ENCODE results near the gene OARD1. TPM values are rescaled to one million over a fixed set of nuclear protein-coding genes. Genes with fewer than 3 reads are reported as not detected.

The OARD1 gene
- total RNA-seq, 4 donors from 2014 or later, result 8.6 to 30.0 (median 16.1) TPM

DNA sequence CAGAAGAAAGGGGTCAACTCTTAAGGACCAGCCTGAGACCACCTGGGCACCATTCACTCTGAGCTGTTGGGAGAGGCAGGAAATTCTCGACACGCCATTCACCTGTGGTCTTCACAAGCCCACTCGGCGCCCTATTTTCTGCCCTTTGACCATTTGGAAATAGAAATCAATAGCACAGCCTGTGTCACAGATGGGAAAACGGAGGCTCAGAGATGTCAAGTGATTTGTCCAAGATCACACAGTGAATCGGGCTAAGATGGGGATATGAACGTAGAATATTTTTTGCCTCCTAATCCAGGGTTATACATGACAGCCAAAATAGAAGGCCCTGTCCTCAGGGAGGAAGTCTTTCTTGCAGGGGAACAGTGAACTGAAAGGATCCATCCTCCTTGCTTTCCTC is 22.2 kb downstream of the OARD1 start:
- Histone ChIP-seq H3K4me3 (no peak overlapping the region), H3K27me3 (no peaks in the 10 kb centered on the region), H3K36me3 (no peaks in the 10 kb centered on the region), H3K4me1 (peaks cover 0 to 33% (median 10%) of the 10 kb centered on the region in 3 donors), H3K9me3 (no peaks in the 10 kb centered on the region), H3K27ac (no peak overlapping the region)
- no peak for DNase-seq
- intact Hi-C loops (cut with DNase I), result no loop called here
- no peak for TF ChIP-seq POLR2A (IDR thresholded peaks at IDR 0.05)
- TF ChIP-seq, protein P1, sequence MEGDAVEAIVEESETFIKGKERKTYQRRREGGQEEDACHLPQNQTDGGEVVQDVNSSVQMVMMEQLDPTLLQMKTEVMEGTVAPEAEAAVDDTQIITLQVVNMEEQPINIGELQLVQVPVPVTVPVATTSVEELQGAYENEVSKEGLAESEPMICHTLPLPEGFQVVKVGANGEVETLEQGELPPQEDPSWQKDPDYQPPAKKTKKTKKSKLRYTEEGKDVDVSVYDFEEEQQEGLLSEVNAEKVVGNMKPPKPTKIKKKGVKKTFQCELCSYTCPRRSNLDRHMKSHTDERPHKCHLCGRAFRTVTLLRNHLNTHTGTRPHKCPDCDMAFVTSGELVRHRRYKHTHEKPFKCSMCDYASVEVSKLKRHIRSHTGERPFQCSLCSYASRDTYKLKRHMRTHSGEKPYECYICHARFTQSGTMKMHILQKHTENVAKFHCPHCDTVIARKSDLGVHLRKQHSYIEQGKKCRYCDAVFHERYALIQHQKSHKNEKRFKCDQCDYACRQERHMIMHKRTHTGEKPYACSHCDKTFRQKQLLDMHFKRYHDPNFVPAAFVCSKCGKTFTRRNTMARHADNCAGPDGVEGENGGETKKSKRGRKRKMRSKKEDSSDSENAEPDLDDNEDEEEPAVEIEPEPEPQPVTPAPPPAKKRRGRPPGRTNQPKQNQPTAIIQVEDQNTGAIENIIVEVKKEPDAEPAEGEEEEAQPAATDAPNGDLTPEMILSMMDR (IDR thresholded peaks at IDR 0.05), result no peak
- 82 to 84% methylated on average over 5 to 7 of the region's 7 CpGs for WGBS, 2 donors

DNA sequence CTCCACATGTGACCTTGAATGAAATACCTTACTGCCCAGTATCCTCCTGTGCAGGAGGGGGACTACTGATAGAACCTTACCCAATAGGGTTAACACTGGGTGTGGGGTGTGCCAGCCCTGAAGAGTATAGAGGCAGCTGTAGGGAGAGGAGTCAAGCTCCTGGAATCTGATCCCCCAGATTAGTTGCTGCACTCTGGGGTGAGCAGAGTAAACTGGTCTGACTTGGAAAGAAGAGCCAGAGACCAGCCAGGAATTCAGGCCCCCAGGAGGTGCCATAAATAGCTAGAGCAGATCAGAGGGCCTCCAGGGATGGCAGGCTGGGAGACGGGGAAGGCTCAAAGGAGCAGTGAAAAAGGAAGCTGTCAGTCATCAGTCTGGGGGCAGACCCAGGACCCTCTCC is 22.6 kb downstream of the OARD1 start:
- TF ChIP-seq, protein P1 (IDR thresholded peaks at IDR 0.05), result no peak
- TF ChIP-seq POLR2A (IDR thresholded peaks at IDR 0.05), result no peak
- Histone ChIP-seq H3K27ac (no peak overlapping the region), H3K27me3 (no peaks in the 10 kb centered on the region), H3K36me3 (no peaks in the 10 kb centered on the region), H3K4me3 (no peak overlapping the region), H3K4me1 (peaks cover 0 to 33% (median 10%) of the 10 kb centered on the region in 3 donors), H3K9me3 (no peaks in the 10 kb centered on the region)
- no peak for DNase-seq
- WGBS, 2 donors, result 33 to 56% methylated on average over 1 of the region's 1 CpG
- intact Hi-C loops (cut with DNase I), result no loop called here

DNA sequence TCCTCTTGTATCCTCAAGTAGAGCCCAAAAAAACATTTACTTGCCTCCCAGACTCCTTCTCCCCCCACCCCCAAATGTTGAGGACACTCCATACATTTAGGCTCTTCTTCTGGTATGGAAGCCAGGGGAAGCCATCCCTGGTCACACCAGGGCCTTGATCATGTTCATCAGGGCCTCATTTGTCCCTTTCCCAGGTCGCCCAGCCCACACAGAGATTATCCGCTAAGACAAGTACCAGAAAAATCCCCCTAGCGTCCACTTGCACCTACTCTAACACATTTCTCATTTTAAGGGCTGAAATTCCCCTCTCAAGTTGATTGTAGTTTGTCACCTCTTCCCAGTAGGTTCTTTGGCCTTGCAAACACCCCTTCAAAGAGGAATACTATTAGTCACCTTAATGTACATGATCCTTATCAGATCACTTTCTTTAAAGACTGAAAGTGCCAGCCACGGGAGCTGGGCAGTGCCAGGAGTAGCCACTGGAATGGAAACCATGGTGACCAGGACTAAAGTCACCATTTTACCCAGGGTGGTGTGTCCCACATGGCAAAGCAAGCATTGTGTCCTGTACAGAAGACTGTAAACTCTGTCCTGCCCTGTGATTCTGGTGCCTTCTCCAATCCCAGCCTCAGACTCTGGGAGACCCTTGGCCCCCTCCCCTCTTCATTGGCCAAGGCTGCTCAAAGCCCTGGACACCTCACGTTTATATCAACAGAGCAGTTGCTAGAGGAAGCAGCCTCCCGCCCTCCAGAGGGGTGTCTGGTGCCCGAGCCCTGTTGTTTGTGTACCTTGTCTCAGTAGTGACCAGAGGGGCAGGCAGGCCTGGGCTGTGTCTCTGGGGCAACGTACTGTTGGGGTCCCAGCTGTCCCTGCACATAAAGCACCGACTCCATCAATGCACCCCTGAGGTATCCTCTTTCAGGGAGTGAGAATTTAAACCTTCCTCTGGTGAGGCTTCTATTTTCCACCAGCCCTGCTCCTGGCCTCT is 24.1 kb downstream of the OARD1 start:
- Histone ChIP-seq H3K27ac (no peak overlapping the region), H3K36me3 (no peaks in the 10 kb centered on the region), H3K4me1 (peaks cover 0 to 28% (median 5%) of the 10 kb centered on the region in 3 donors), H3K27me3 (no peaks in the 10 kb centered on the region), H3K9me3 (no peaks in the 10 kb centered on the region), H3K4me3 (no peak overlapping the region)
- intact Hi-C loops (cut with DNase I), result no loop called here
- WGBS, 2 donors, result 78 to 82% methylated on average over 7 to 8 of the region's 9 CpGs
- TF ChIP-seq, protein P1 (IDR thresholded peaks at IDR 0.05), result no peak
- TF ChIP-seq POLR2A (IDR thresholded peaks at IDR 0.05), result no peak
- no peak for DNase-seq

DNA sequence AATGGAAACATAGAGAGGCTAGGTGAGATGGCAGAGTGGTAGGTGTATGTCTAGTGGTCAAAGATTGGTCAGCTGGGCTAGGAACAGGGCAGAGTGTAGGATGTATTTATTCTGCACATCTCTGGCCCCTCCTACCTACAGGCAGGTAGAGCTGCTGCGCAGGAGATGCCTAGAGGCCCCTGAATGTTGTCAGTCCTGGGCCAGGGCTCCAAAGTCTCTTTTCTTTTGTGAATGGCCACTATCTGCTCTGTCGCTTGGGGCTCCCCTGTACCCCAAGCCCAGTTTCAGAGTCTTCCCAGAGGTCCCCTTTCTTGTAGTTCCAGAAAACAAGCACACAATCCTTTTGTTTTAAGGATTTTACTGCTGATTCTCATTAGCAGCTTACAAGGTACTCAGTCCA is 24.9 kb downstream of the OARD1 start:
- DNase-seq, result no peak
- 88 to 100% methylated on average over 1 to 2 of the region's 2 CpGs for WGBS, 2 donors
- no peak overlapping the region for H3K4me3 ChIP-seq
- TF ChIP-seq POLR2A (IDR thresholded peaks at IDR 0.05), result no peak
- TF ChIP-seq, protein P1 (IDR thresholded peaks at IDR 0.05), result no peak
- no peaks in the 10 kb centered on the region for H3K36me3 ChIP-seq
- intact Hi-C loops (cut with DNase I), result no loop called here
- H3K27me3 ChIP-seq, result no peaks in the 10 kb centered on the region
- H3K27ac ChIP-seq, result no peak overlapping the region
- H3K9me3 ChIP-seq, result no peaks in the 10 kb centered on the region
- peaks cover 0 to 21% (median 0%) of the 10 kb centered on the region in 3 donors for H3K4me1 ChIP-seq

DNA sequence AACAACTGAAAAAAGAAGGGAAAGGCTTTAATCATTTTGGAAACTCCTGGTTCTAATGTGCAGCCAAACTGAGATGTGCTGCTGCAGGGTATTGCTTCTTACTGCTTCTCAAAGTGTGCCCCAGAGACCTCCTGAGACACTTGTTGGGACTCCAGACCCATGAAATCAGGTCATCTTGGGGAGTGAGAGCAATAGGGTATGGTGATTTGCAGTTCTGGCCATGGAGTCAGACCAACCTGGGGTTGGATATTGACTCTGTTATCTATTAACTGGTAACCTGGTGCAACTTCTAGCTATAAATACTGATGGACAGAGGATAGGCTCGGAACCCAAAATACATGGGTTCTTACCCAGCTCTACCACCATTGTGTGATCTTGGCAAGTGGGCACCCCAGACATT is 26.1 kb downstream of the OARD1 start:
- no peak overlapping the region for H3K27ac ChIP-seq
- TF ChIP-seq, protein P1 (IDR thresholded peaks at IDR 0.05), result no peak
- no peak for TF ChIP-seq POLR2A (IDR thresholded peaks at IDR 0.05)
- H3K36me3 ChIP-seq, result no peaks in the 10 kb centered on the region
- H3K9me3 ChIP-seq, result no peaks in the 10 kb centered on the region
- H3K4me1 ChIP-seq, result peaks cover 0 to 20% (median 0%) of the 10 kb centered on the region in 3 donors
- intact Hi-C loops (cut with DNase I), result no loop called here
- no peak for DNase-seq
- no peaks in the 10 kb centered on the region for H3K27me3 ChIP-seq
- no peak overlapping the region for H3K4me3 ChIP-seq
- WGBS, 2 donors, result 93 to 94% methylated on average over 1 of the region's 1 CpG

All from esophagus squamous epithelium (tissue), 5 donors.